ENCODE measurements around the gene NEMP1. TPM values are rescaled to one million over a fixed set of nuclear protein-coding genes. Genes with fewer than 3 reads are reported as not detected.

The NEMP1 gene
- total and polyA plus RNA-seq, 2 donors, result 8.5 to 18.0 TPM

GRCh38 chr12:57008178-57008577, 70.4 kb downstream of the NEMP1 start:
- no peak overlapping the region for H3K27ac ChIP-seq (ENCODE audit: low read depth)
- no peaks in the 10 kb centered on the region for H3K4me1 ChIP-seq (ENCODE audit: insufficient read depth)
- DNase-seq (ENCODE audit: extremely low spot score), result peak; percentile 53
- no peaks in the 10 kb centered on the region for H3K36me3 ChIP-seq (ENCODE audit: insufficient read depth)
- no peak overlapping the region for H3K4me3 ChIP-seq (ENCODE audit: low read depth, low read length)

- H3K27ac ChIP-seq (ENCODE audit: low read depth), result no peak overlapping the region
- 63% methylated on average over 10 of the region's 10 CpGs for WGBS
- H3K36me3 ChIP-seq (ENCODE audit: insufficient read depth), result peaks cover 2% of the 10 kb centered on the region
- no peak for DNase-seq (ENCODE audit: extremely low spot score)
- H3K4me1 ChIP-seq (ENCODE audit: insufficient read depth), result no peaks in the 10 kb centered on the region
- peak overlapping the region; percentile 84 for H3K4me3 ChIP-seq (ENCODE audit: low read depth, low read length)
Observed at GRCh38 chr12:57006809-57007475, 71.6 kb downstream of the NEMP1 start.

GRCh38 chr12:57005980-57006808, 72.4 kb downstream of the NEMP1 start, which contains the start of gene ZBTB39:
Gene ZBTB39, minus strand, starts transcription at chr12:57006546. Its CDS starts 1,629 bp downstream, at chr12:57004917.
- H3K36me3 ChIP-seq (ENCODE audit: insufficient read depth), result peaks cover 2% of the 10 kb centered on the region
- DNase-seq (ENCODE audit: extremely low spot score), result no peak
- no peaks in the 10 kb centered on the region for H3K4me1 ChIP-seq (ENCODE audit: insufficient read depth)

More at GRCh38 chr12:57005980-57006808, 72.4 kb downstream of the NEMP1 start, which contains the start of gene ZBTB39:
- Histone ChIP-seq H3K27ac (ENCODE audit: low read depth) (peak within 1 kb of the TSS; percentile 54), H3K4me3 (ENCODE audit: low read depth, low read length) (peak within 1 kb of the TSS; percentile 84)
- WGBS, result under 1% methylated on average over 94 of the region's 94 CpGs

Other genes starting within 250 kb of the NEMP1 start
- gene SDR9C7, start 144.4 kb downstream of the NEMP1 start, total RNA-seq, result not detected
- gene SDR9C7, start 144.4 kb downstream of the NEMP1 start, polyA plus RNA-seq, result 0.16 TPM
- gene RDH16, start 121.2 kb downstream of the NEMP1 start, total RNA-seq, result 0.58 TPM
- gene RDH16, start 121.2 kb downstream of the NEMP1 start, polyA plus RNA-seq, result 0.32 TPM
- 6.8 TPM for gene ZBTB39, start 72.2 kb downstream of the NEMP1 start, total RNA-seq
- 4.1 TPM for gene ZBTB39, start 72.2 kb downstream of the NEMP1 start, polyA plus RNA-seq
- gene TAC3, start 62.3 kb downstream of the NEMP1 start, total RNA-seq, result 21.2 TPM
- 2.6 TPM for gene TAC3, start 62.3 kb downstream of the NEMP1 start, polyA plus RNA-seq
- 0.16 TPM for gene MYO1A, start 28.7 kb downstream of the NEMP1 start, total RNA-seq
- gene MYO1A, start 28.7 kb downstream of the NEMP1 start, polyA plus RNA-seq, result 0.18 TPM
- gene NAB2, start 10.3 kb upstream of the NEMP1 start, total RNA-seq, result 25.6 TPM
- gene NAB2, start 10.3 kb upstream of the NEMP1 start, polyA plus RNA-seq, result 39.1 TPM
- 60.5 TPM for gene STAT6, start 32.6 kb upstream of the NEMP1 start, total RNA-seq
- 172 TPM for gene STAT6, start 32.6 kb upstream of the NEMP1 start, polyA plus RNA-seq
- gene LRP1, start 49.7 kb upstream of the NEMP1 start, total RNA-seq, result 146 TPM
- gene LRP1, start 49.7 kb upstream of the NEMP1 start, polyA plus RNA-seq, result 141 TPM
- gene LRP1-AS, start 68.8 kb upstream of the NEMP1 start, total RNA-seq, result not detected
- not detected for gene LRP1-AS, start 68.8 kb upstream of the NEMP1 start, polyA plus RNA-seq
- 0.79 TPM for gene NXPH4, start 138.0 kb upstream of the NEMP1 start, total RNA-seq
- 0.28 TPM for gene NXPH4, start 138.0 kb upstream of the NEMP1 start, polyA plus RNA-seq
- gene SHMT2, start 150.9 kb upstream of the NEMP1 start, total RNA-seq, result 62.8 TPM
- 69.8 TPM for gene SHMT2, start 150.9 kb upstream of the NEMP1 start, polyA plus RNA-seq
- gene STAC3, start 172.4 kb upstream of the NEMP1 start, total RNA-seq, result 13.5 TPM
- gene STAC3, start 172.4 kb upstream of the NEMP1 start, polyA plus RNA-seq, result 1.1 TPM